SK-N-SH treated with all-trans-retinoic acid at 6 μM for 48 hours (cell line): ENCODE measurements around the gene BICD1.

Experiments used
- ARNTL ChIP-seq: fragments of 450-650 bp; formaldehyde crosslinking; IDR thresholded peaks from 2 replicates; pipeline ENCODE4 v1.5.0; 2020; ENCODE audit warnings: low read depth, mild to moderate bottlenecking, moderate library complexity, borderline replicate concordance
- BACH2 ChIP-seq: fragments of 250-450 bp; sonication (Bioruptor Pico); IDR thresholded peaks from 2 replicates; pipeline ENCODE4 v1.9.0; 2021; ENCODE audit warnings: mild to moderate bottlenecking, borderline replicate concordance
- SNAI2 ChIP-seq: fragments of 250-450 bp; sonication (Bioruptor Pico); IDR thresholded peaks from 2 replicates; pipeline ENCODE4 v1.5.0; 2020; ENCODE audit warnings: mild to moderate bottlenecking, moderate library complexity
- TOX ChIP-seq: fragments of 250-450 bp; sonication (Bioruptor Pico); IDR thresholded peaks from 2 replicates; pipeline ENCODE4 v1.8.0; 2021; ENCODE audit warnings: mild to moderate bottlenecking, moderate library complexity, borderline replicate concordance
- ZNF565 ChIP-seq: fragments of 450-650 bp; formaldehyde crosslinking; conservative IDR thresholded peaks from 2 replicates; pipeline ENCODE4 v1.5.0; 2020; ENCODE audit warnings: low read depth, mild to moderate bottlenecking, moderate library complexity
- TF ChIP-seq, protein P1 (sequence below): fragments of 250-450 bp; sonication (Bioruptor Pico); IDR thresholded peaks from 2 replicates; pipeline ENCODE4 v1.5.0; 2020; ENCODE audit warnings: mild to moderate bottlenecking, moderate library complexity
- TF ChIP-seq, protein P2 (sequence below): fragments of 250-450 bp; sonication (Bioruptor Pico); IDR thresholded peaks from 2 replicates; pipeline ENCODE4 v1.5.1; 2020; ENCODE audit warnings: low read depth, mild to moderate bottlenecking, moderate library complexity
- TF ChIP-seq, protein P3 (sequence below): fragments of 250-450 bp; sonication (Bioruptor Pico); IDR thresholded peaks from 2 replicates; pipeline ENCODE4 v1.8.0; 2020; ENCODE audit warnings: mild to moderate bottlenecking, moderate library complexity, borderline replicate concordance

DNA sequence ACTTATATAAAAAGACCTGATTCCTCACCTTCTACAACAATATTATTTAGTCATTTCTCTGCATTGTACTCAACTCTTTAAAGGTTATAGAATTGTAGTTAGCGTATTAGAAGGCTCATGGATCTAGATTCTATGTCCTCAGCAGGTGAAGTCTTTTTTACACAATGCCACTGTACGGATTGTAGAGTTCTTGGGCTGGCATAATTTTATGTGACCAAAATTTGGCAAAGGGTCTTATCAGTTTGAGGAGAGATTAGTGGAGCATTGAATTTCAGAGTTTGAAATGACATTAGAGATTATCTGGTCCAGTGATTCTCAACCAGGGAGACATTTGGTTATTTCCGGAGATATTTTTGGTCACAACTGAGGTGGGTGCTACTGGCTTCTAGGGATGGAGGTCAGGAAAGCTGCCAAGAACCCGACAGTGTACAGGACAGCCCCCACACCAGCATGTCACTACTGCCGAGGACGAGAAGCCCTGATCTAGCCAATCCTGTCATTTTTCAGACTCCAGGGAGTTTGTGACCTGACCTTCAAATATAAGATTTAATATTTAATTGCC is 63.9 kb downstream of the BICD1 start:
- TF ChIP-seq, protein P1, sequence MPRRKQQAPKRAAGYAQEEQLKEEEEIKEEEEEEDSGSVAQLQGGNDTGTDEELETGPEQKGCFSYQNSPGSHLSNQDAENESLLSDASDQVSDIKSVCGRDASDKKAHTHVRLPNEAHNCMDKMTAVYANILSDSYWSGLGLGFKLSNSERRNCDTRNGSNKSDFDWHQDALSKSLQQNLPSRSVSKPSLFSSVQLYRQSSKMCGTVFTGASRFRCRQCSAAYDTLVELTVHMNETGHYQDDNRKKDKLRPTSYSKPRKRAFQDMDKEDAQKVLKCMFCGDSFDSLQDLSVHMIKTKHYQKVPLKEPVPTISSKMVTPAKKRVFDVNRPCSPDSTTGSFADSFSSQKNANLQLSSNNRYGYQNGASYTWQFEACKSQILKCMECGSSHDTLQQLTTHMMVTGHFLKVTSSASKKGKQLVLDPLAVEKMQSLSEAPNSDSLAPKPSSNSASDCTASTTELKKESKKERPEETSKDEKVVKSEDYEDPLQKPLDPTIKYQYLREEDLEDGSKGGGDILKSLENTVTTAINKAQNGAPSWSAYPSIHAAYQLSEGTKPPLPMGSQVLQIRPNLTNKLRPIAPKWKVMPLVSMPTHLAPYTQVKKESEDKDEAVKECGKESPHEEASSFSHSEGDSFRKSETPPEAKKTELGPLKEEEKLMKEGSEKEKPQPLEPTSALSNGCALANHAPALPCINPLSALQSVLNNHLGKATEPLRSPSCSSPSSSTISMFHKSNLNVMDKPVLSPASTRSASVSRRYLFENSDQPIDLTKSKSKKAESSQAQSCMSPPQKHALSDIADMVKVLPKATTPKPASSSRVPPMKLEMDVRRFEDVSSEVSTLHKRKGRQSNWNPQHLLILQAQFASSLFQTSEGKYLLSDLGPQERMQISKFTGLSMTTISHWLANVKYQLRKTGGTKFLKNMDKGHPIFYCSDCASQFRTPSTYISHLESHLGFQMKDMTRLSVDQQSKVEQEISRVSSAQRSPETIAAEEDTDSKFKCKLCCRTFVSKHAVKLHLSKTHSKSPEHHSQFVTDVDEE (CRISPR knock-in tag): no peak
- TF ChIP-seq TOX (CRISPR knock-in tag): no peak
- no peak for TF ChIP-seq ZNF565 (CRISPR knock-in tag)
- TF ChIP-seq, protein P2, sequence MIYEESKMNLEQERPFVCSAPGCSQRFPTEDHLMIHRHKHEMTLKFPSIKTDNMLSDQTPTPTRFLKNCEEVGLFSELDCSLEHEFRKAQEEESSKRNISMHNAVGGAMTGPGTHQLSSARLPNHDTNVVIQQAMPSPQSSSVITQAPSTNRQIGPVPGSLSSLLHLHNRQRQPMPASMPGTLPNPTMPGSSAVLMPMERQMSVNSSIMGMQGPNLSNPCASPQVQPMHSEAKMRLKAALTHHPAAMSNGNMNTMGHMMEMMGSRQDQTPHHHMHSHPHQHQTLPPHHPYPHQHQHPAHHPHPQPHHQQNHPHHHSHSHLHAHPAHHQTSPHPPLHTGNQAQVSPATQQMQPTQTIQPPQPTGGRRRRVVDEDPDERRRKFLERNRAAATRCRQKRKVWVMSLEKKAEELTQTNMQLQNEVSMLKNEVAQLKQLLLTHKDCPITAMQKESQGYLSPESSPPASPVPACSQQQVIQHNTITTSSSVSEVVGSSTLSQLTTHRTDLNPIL: no peak
- TF ChIP-seq SNAI2 (CRISPR knock-in tag): no peak
- TF ChIP-seq ARNTL (CRISPR knock-in tag): no peak
- no peak for TF ChIP-seq BACH2 (CRISPR knock-in tag)
- TF ChIP-seq, protein P3, sequence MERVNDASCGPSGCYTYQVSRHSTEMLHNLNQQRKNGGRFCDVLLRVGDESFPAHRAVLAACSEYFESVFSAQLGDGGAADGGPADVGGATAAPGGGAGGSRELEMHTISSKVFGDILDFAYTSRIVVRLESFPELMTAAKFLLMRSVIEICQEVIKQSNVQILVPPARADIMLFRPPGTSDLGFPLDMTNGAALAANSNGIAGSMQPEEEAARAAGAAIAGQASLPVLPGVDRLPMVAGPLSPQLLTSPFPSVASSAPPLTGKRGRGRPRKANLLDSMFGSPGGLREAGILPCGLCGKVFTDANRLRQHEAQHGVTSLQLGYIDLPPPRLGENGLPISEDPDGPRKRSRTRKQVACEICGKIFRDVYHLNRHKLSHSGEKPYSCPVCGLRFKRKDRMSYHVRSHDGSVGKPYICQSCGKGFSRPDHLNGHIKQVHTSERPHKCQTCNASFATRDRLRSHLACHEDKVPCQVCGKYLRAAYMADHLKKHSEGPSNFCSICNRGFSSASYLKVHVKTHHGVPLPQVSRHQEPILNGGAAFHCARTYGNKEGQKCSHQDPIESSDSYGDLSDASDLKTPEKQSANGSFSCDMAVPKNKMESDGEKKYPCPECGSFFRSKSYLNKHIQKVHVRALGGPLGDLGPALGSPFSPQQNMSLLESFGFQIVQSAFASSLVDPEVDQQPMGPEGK (CRISPR knock-in tag): no peak
